ENCODE results near the gene GABBR2.

- TF ChIP-seq BDP1 (IDR thresholded peaks at IDR 0.05; ENCODE audit: insufficient read depth, insufficient read length) (no peak), SIX5 (IDR thresholded peaks at IDR 0.05; ENCODE audit: borderline replicate concordance in 1 of 2, insufficient read depth in 1 of 2, low read depth in 1 of 2, low read length in 2 of 2) (no peak), TAF1 (IDR thresholded peaks at IDR 0.05; ENCODE audit: control insufficient read depth, extremely low read depth, insufficient read depth, low read length, severe bottlenecking) (no peak), ZNF449 (CRISPR knock-in tag; IDR thresholded peaks at IDR 0.05) (no peak), MXI1 (IDR thresholded peaks at IDR 0.05; ENCODE audit: low read depth, low read length) (no peak), POLR2AphosphoS5 (IDR thresholded peaks at IDR 0.05; ENCODE audit: control insufficient read depth, insufficient read depth, low read depth, low read length) (no peak), CTCF (IDR thresholded peaks at IDR 0.05 in 2 of 3, conservative IDR thresholded peaks at IDR 0.05 in 1 of 3; ENCODE audit: insufficient read depth in 2 of 3, low read depth in 1 of 3, low read length in 3 of 3) (peak; percentile 72 to 88 (median 77)), BHLHE40 (IDR thresholded peaks at IDR 0.05; ENCODE audit: low read length) (no peak), ZNF778 (CRISPR knock-in tag; IDR thresholded peaks at IDR 0.05) (no peak), BRCA1 (IDR thresholded peaks at IDR 0.05) (no peak), BRCA1 (CRISPR knock-in tag; IDR thresholded peaks at IDR 0.05) (no peak), ZNF589 (CRISPR knock-in tag; IDR thresholded peaks at IDR 0.05; ENCODE audit: low read depth) (no peak)
Measured at GRCh38 chr9:98536542-98537173, 172.1 kb downstream of the GABBR2 start.

All from K562 (cell line).